C4-2B (cell line): ENCODE results near the gene MOB3B.

Experiments used
- H3K27ac ChIP-seq: fragments of 450-650 bp; 2 replicates; pipeline ENCODE4 v1.5.1; 2017
- CTCF ChIP-seq: fragments of 450-650 bp; conservative IDR thresholded peaks from 2 replicates; pipeline ENCODE4 v1.5.1; 2017; ENCODE audit warnings: mild to moderate bottlenecking
- ZFX ChIP-seq: fragments of 450-650 bp; IDR thresholded peaks from 2 replicates; pipeline ENCODE4 v1.6.1; 2017

Gene MOB3B

DNA sequence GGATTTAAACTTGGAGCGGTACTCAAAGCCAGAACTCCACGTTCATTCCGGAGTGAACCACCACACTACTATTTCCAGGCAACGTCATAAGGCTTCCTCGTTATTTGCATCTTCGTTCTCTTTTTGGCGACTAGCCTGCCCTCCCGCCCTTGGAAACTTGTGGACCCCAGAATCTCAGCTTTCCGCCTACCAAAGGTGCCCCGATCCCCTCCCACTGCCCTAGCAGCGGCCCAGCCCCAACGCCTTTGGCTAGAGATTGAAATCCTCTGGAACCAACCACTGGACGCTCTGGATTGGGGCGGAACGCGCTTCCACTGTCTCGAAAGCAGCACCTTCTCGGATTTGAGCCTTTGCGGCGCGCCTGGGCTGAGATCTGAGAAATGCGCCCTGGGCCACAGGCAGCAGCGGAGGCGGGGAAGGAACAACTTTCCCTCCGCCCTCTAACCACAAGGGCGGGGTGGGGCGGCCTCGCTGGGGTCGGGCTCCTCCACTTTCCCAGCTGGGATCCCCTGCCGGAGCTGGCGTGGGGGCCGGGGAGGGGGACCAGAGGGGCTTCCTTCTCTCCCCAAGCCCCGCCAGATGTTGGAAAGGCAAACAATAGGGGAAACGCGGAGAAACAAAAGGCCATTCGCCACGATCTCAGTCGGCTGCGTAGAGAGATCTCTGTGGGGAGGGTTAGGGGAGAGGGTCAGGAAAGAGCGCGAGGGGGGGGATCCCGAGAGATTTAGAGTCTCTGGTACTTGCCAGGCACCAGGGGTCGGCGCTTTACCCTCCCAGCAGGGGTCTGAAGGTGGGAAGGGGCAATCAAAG is 1.3 kb downstream of the MOB3B start:
- no peak for TF ChIP-seq ZFX
- no peak for TF ChIP-seq CTCF
- no peak overlapping the region for H3K27ac ChIP-seq

- TF ChIP-seq CTCF (no peak), ZFX (no peak)
- no peak overlapping the region for H3K27ac ChIP-seq
Measured at GRCh38 chr9:27527702-27528075, 1.9 kb downstream of the MOB3B start.

DNA sequence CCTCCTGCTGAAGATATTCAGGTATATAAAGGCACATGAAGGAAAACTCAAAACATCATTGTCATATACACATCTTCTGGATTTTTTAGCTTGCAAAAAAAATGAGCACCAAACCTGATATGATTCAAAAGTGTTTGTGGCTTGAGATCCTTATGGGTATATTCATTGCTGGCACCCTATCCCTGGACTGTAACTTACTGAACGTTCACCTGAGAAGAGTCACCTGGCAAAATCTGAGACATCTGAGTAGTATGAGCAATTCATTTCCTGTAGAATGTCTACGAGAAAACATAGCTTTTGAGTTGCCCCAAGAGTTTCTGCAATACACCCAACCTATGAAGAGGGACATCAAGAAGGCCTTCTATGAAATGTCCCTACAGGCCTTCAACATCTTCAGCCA is 5.4 kb downstream of the MOB3B start, which contains the start of gene IFNK:
TSS of gene IFNK (plus strand) at position 55 of the 400 bp plus-strand sequence. CDS start at position 102, 47 bp downstream.
- no peak within 1 kb of the TSS for H3K27ac ChIP-seq
- no peak for TF ChIP-seq ZFX
- TF ChIP-seq CTCF: no peak

DNA sequence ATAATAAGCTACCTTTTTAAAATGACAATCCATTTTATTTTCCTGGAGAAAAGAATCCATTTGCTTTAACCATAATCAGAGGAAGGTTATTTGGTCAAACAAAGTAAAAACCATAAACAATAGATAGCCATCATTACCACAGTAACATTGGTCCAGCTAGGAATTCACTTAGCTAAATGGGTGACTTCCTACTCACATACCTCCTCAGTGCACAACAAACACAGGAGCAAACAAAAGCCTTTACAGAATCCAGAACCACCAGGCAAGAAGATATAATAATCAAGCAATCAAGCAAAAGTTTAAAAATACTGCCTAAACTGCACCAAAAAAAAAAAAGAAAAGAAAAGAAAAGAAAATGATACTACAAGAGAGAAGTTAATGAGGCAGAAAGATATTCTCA is 6.5 kb downstream of the MOB3B start:
- H3K27ac ChIP-seq: no peak overlapping the region
- TF ChIP-seq CTCF: no peak
- no peak for TF ChIP-seq ZFX

- TF ChIP-seq CTCF: no peak
- no peak for TF ChIP-seq ZFX
- no peak overlapping the region for H3K27ac ChIP-seq
Measured at GRCh38 chr9:27520986-27521385, 8.6 kb downstream of the MOB3B start.

- no peak for TF ChIP-seq CTCF
- TF ChIP-seq ZFX: no peak
- no peak overlapping the region for H3K27ac ChIP-seq
Measured at GRCh38 chr9:27519466-27520465, 9.8 kb downstream of the MOB3B start.

DNA sequence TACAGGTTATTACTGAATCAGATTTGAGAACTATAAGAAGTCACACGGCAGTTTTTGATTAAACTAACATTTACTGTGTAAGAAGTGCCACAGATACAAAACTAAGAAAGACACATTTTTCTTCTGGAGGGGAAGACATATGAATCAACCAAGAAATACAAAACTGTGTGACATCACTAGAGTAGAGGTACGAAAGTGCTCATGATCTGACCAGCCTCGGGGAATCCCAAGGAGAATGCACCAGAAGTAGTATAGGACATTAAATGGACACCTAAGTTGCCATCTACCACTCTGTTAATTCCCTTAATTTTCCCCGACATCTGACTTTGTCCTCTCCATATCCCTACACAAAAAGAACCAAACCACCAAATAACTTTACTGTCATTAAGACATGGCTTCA is 10.8 kb downstream of the MOB3B start:
- no peak for TF ChIP-seq ZFX
- H3K27ac ChIP-seq: no peak overlapping the region
